GM12801 (cell line): ENCODE measurements around the gene FGFR1OP2.

Experiments used
- TF ChIP-seq, protein P1 (sequence below): IDR thresholded peaks from one replicate; pipeline ENCODE4 v1.5.1; 2011; ENCODE audit warnings: control low read depth; ENCODE audit not compliant: insufficient read length; ENCODE audit errors: extremely low read depth

The FGFR1OP2 gene

DNA sequence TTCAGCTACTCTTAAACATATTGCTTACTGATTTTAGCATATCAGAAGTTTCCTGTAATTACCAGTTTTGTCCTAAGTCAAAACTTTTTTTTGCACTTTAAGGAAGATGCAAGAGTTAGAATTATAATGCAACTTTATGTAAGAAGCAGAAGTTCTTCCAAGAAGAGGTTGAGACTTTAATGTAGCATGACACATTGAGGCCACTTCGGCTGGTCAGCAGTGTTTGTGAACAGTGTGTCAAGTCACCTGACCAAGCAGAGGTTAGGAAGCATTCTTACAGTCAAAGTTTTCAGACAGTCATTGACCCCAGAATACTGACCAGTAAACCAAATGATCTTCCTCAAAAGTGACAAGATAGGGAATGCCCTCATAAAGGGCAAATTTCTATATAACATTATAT lies 15.2 kb downstream of the FGFR1OP2 start:
- TF ChIP-seq, protein P1, sequence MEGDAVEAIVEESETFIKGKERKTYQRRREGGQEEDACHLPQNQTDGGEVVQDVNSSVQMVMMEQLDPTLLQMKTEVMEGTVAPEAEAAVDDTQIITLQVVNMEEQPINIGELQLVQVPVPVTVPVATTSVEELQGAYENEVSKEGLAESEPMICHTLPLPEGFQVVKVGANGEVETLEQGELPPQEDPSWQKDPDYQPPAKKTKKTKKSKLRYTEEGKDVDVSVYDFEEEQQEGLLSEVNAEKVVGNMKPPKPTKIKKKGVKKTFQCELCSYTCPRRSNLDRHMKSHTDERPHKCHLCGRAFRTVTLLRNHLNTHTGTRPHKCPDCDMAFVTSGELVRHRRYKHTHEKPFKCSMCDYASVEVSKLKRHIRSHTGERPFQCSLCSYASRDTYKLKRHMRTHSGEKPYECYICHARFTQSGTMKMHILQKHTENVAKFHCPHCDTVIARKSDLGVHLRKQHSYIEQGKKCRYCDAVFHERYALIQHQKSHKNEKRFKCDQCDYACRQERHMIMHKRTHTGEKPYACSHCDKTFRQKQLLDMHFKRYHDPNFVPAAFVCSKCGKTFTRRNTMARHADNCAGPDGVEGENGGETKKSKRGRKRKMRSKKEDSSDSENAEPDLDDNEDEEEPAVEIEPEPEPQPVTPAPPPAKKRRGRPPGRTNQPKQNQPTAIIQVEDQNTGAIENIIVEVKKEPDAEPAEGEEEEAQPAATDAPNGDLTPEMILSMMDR, result no peak

DNA sequence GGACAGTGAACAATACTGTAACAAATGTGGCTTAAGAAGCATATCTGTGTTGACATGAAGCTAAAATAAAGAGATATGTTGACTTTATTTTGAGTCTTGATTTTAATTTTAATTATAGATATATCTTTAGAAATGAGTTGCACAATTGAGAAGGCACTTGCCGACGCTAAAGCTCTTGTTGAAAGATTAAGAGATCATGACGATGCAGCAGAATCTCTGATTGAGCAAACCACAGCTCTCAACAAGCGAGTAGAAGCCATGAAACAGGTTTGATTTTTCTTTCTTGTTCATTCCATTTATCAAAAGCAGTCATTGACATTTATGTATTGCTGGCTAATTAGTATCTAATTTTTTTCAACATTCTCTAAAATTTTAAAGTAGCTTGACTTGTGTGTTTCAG lies 15.8 kb downstream of the FGFR1OP2 start:
- TF ChIP-seq, protein P1, result no peak

GRCh38 chr12:26961803-26962202 lies 23.5 kb downstream of the FGFR1OP2 start:
- TF ChIP-seq, protein P1, result no peak

DNA sequence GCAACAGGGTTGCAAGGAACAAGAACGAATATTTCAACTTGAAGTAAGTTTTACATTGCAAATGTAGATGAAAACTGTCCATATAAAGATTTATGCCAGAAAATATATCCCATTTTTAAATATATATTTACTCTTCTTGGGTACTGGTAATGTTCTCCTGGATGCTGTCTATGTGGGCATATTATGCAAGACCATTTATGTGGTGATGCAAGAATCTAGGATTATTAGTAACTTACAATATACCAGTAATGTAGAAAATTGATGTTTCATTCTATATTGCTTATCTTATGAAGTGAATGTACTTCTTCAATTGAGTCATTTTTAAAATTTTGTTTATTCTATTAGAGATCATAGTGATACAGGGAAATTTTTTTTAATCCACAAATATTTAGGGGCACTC lies 25.1 kb downstream of the FGFR1OP2 start:
- TF ChIP-seq, protein P1, result no peak

DNA sequence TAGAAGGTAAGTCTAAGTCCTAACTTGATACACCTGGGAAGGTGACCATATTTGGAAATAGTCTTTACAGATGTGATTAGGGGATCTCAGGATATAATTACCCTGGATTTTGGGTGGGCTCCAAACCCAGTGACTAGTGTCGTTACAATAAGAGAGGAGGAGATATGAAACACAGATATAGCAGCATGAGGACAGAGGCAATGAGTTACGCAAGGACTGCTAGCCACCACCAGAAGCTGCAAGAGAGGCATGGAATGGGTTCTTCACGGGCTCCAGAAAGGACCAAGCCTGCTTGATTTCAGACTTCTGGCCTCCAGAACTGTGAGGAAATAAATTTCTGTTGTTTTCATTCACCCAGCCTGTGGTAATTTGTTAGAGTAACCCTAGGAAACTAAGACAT lies 28.6 kb downstream of the FGFR1OP2 start:
- TF ChIP-seq, protein P1, result no peak

DNA sequence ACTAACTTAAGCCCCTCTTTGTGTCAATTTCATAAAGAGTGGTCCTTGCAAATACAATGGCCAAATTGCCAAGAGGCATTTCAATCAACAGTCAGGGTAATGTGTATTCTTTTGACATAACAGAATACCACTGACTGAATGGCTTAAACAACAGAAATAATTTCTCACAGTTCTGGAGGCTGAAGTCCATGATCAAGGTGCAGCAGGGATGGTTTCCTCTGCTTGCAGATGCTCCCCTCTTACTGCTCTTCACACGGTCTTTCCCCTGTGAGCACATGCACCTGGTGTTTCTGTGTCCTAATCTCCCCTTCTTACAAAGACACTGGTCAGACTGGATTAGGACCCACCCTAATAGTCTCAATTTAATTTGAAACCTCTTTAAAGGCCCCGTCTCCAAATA lies 31.9 kb downstream of the FGFR1OP2 start:
- TF ChIP-seq, protein P1, result no peak

GRCh38 chr12:26971963-26972362 lies 33.7 kb downstream of the FGFR1OP2 start:
- TF ChIP-seq, protein P1, result no peak

DNA sequence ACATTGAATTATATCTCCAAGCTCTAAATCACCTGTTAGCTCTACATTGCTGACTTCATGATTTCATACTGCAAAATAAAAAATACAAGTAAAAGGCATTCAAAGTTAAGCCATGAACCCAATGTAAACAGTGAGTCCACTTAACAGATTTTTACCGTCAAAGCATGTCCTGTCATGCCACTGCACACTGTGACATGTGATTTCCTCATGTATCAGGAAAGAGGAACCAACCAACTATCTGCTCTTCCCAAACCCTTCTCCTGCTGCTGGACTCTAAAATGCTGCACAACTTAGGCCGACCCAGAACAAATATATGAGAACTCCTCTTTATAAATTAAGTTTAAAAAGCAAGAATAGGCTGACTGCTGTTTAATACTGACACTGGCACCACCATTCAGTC lies 38.4 kb downstream of the FGFR1OP2 start:
- TF ChIP-seq, protein P1, result no peak
